ENCODE results near the gene FAM167B. TPM values are rescaled to one million over a fixed set of nuclear protein-coding genes. Genes with fewer than 3 reads are reported as not detected.

The FAM167B gene
- total RNA-seq, 1 donor from 2014 or later = 0.78 TPM

- H3K36me3 Mint-ChIP-seq (ENCODE audit: low read depth) = peaks cover 31% of the 10 kb centered on the region
- DNase-seq (ENCODE audit: low spot score) = no peak
- no peaks in the 10 kb centered on the region for H3K4me1 Mint-ChIP-seq (ENCODE audit: low read depth)
- H3K27ac Mint-ChIP-seq = no peak overlapping the region
- no peak overlapping the region for H3K4me3 Mint-ChIP-seq (ENCODE audit: low read depth)
- intact Hi-C loops (cut with micrococcal nuclease) = no loop called here
- H3K27me3 Mint-ChIP-seq (ENCODE audit: low read depth) = no peaks in the 10 kb centered on the region
- no peaks in the 10 kb centered on the region for H3K9me3 Mint-ChIP-seq
These were observed 14.3 kb upstream of the FAM167B start for GRCh38 chr1:32232558-32233304.

- intact Hi-C loops (cut with micrococcal nuclease) = no loop called here
- no peak for DNase-seq (ENCODE audit: low spot score)
- Mint-ChIP-seq H3K4me3 (ENCODE audit: low read depth) (no peak overlapping the region), H3K36me3 (ENCODE audit: low read depth) (peaks cover 16% of the 10 kb centered on the region), H3K4me1 (ENCODE audit: low read depth) (no peaks in the 10 kb centered on the region), H3K27me3 (ENCODE audit: low read depth) (no peaks in the 10 kb centered on the region), H3K27ac (no peak overlapping the region), H3K9me3 (no peaks in the 10 kb centered on the region)
These were observed 12.2 kb upstream of the FAM167B start for GRCh38 chr1:32234792-32235191.

GRCh38 chr1:32239337-32239736 is 7.7 kb upstream of the FAM167B start:
- peaks cover 13% of the 10 kb centered on the region for H3K4me1 Mint-ChIP-seq (ENCODE audit: low read depth)
- H3K27ac Mint-ChIP-seq = no peak overlapping the region
- intact Hi-C loops (cut with micrococcal nuclease) = no loop called here
- no peak for DNase-seq (ENCODE audit: low spot score)
- H3K4me3 Mint-ChIP-seq (ENCODE audit: low read depth) = peak overlapping the region; percentile 9
- no peaks in the 10 kb centered on the region for H3K36me3 Mint-ChIP-seq (ENCODE audit: low read depth)
- no peaks in the 10 kb centered on the region for H3K27me3 Mint-ChIP-seq (ENCODE audit: low read depth)
- no peaks in the 10 kb centered on the region for H3K9me3 Mint-ChIP-seq

- Mint-ChIP-seq H3K27me3 (ENCODE audit: low read depth) (no peaks in the 10 kb centered on the region), H3K4me1 (ENCODE audit: low read depth) (peaks cover 13% of the 10 kb centered on the region), H3K9me3 (no peaks in the 10 kb centered on the region), H3K27ac (no peak overlapping the region), H3K4me3 (ENCODE audit: low read depth) (peak overlapping the region; percentile 78), H3K36me3 (ENCODE audit: low read depth) (no peaks in the 10 kb centered on the region)
- DNase-seq (ENCODE audit: low spot score) = no peak
- intact Hi-C loops (cut with micrococcal nuclease) = no loop called here
These were observed 7.3 kb upstream of the FAM167B start for GRCh38 chr1:32239790-32240139.

GRCh38 chr1:32240140-32240951 is 6.7 kb upstream of the FAM167B start:
- H3K4me1 Mint-ChIP-seq (ENCODE audit: low read depth) = peaks cover 13% of the 10 kb centered on the region
- no peaks in the 10 kb centered on the region for H3K9me3 Mint-ChIP-seq
- no peak for DNase-seq (ENCODE audit: low spot score)
- peak overlapping the region; percentile 78 for H3K4me3 Mint-ChIP-seq (ENCODE audit: low read depth)
- H3K36me3 Mint-ChIP-seq (ENCODE audit: low read depth) = no peaks in the 10 kb centered on the region
- H3K27me3 Mint-ChIP-seq (ENCODE audit: low read depth) = no peaks in the 10 kb centered on the region
- no peak overlapping the region for H3K27ac Mint-ChIP-seq
- intact Hi-C loops (cut with micrococcal nuclease) = no loop called here

- Mint-ChIP-seq H3K27ac (no peak overlapping the region), H3K36me3 (ENCODE audit: low read depth) (no peaks in the 10 kb centered on the region), H3K27me3 (ENCODE audit: low read depth) (no peaks in the 10 kb centered on the region), H3K9me3 (no peaks in the 10 kb centered on the region), H3K4me3 (ENCODE audit: low read depth) (peak overlapping the region; percentile 78), H3K4me1 (ENCODE audit: low read depth) (peaks cover 13% of the 10 kb centered on the region)
- intact Hi-C loops (cut with micrococcal nuclease) = no loop called here
- no peak for DNase-seq (ENCODE audit: low spot score)
These were observed 5.8 kb upstream of the FAM167B start for GRCh38 chr1:32241001-32241763.

GRCh38 chr1:32242341-32242851 is 4.6 kb upstream of the FAM167B start:
- no peak for DNase-seq (ENCODE audit: low spot score)
- no peak overlapping the region for H3K4me3 Mint-ChIP-seq (ENCODE audit: low read depth)
- no peaks in the 10 kb centered on the region for H3K27me3 Mint-ChIP-seq (ENCODE audit: low read depth)
- no peaks in the 10 kb centered on the region for H3K36me3 Mint-ChIP-seq (ENCODE audit: low read depth)
- no peak overlapping the region for H3K27ac Mint-ChIP-seq
- intact Hi-C loops (cut with micrococcal nuclease) = no loop called here
- H3K4me1 Mint-ChIP-seq (ENCODE audit: low read depth) = peaks cover 13% of the 10 kb centered on the region
- H3K9me3 Mint-ChIP-seq = no peaks in the 10 kb centered on the region

- Mint-ChIP-seq H3K4me3 (ENCODE audit: low read depth) (peak overlapping the region; percentile 66), H3K27ac (peak overlapping the region; percentile 94), H3K27me3 (ENCODE audit: low read depth) (no peaks in the 10 kb centered on the region), H3K9me3 (no peaks in the 10 kb centered on the region), H3K4me1 (ENCODE audit: low read depth) (peaks cover 34% of the 10 kb centered on the region), H3K36me3 (ENCODE audit: low read depth) (peaks cover 10% of the 10 kb centered on the region)
- intact Hi-C loops (cut with micrococcal nuclease) = no loop called here
- DNase-seq (ENCODE audit: low spot score) = no peak
These were observed 430 bp downstream of the FAM167B start for GRCh38 chr1:32247452-32247851.

- peak overlapping the region; percentile 66 for H3K4me3 Mint-ChIP-seq (ENCODE audit: low read depth)
- H3K27me3 Mint-ChIP-seq (ENCODE audit: low read depth) = no peaks in the 10 kb centered on the region
- H3K9me3 Mint-ChIP-seq = no peaks in the 10 kb centered on the region
- H3K36me3 Mint-ChIP-seq (ENCODE audit: low read depth) = peaks cover 17% of the 10 kb centered on the region
- H3K27ac Mint-ChIP-seq = peak overlapping the region; percentile 100
- H3K4me1 Mint-ChIP-seq (ENCODE audit: low read depth) = peaks cover 40% of the 10 kb centered on the region
- peak; percentile 74 for DNase-seq (ENCODE audit: low spot score)
- intact Hi-C loops (cut with micrococcal nuclease) = loop anchor here (2.0 kb wide), 2 partner anchors 25 to 87 kb away; partner anchors contain the start of genes EIF3I and TMEM234
These were observed 1.2 kb downstream of the FAM167B start for GRCh38 chr1:32247983-32248889.

GRCh38 chr1:32249831-32250525 is 3.0 kb downstream of the FAM167B start:
- peaks cover 46% of the 10 kb centered on the region for H3K4me1 Mint-ChIP-seq (ENCODE audit: low read depth)
- intact Hi-C loops (cut with micrococcal nuclease) = loop anchor here (1.0 to 5.0 kb wide), 6 partner anchors 14 to 313 kb away; partner anchors contain the start of genes CCDC28B, EIF3I, PTP4A2 and TMEM234
- H3K27me3 Mint-ChIP-seq (ENCODE audit: low read depth) = no peaks in the 10 kb centered on the region
- peaks cover 25% of the 10 kb centered on the region for H3K36me3 Mint-ChIP-seq (ENCODE audit: low read depth)
- DNase-seq (ENCODE audit: low spot score) = peak; percentile 80
- no peaks in the 10 kb centered on the region for H3K9me3 Mint-ChIP-seq
- peak overlapping the region; percentile 100 for H3K4me3 Mint-ChIP-seq (ENCODE audit: low read depth)
- peak overlapping the region; percentile 100 for H3K27ac Mint-ChIP-seq

- H3K9me3 Mint-ChIP-seq = no peaks in the 10 kb centered on the region
- peaks cover 30% of the 10 kb centered on the region for H3K36me3 Mint-ChIP-seq (ENCODE audit: low read depth)
- H3K27me3 Mint-ChIP-seq (ENCODE audit: low read depth) = no peaks in the 10 kb centered on the region
- H3K27ac Mint-ChIP-seq = peak within 1 kb of the TSS; percentile 100
- DNase-seq (ENCODE audit: low spot score) = peak; percentile 60
- H3K4me3 Mint-ChIP-seq (ENCODE audit: low read depth) = peak within 1 kb of the TSS; percentile 100
- intact Hi-C loops (cut with micrococcal nuclease) = loop anchor here (1.0 to 5.0 kb wide), 4 partner anchors 13 to 314 kb away; partner anchors contain the start of genes CCDC28B and PTP4A2
- H3K4me1 Mint-ChIP-seq (ENCODE audit: low read depth) = peaks cover 55% of the 10 kb centered on the region
These were observed 4.1 kb downstream of the FAM167B start, which contains the start of gene LCK for GRCh38 chr1:32250893-32251716. LCK (plus strand) TSS chr1:32251265; CDS start chr1:32274330, 23,065 bp downstream.

All from activated T-helper 2 cell treated with anti-CD3 and anti-CD28 coated beads, Interferon-gamma antibody, Interleukin-2, Interleukin-4, amounts not matched to agents 10 μg/mL and 5 μg/mL and 100 μg/mL, durations not matched to agents 14 hours and 24 hours and 36 hours (primary cell).